Measurements from ENCODE around the gene MTO1. TPM values are rescaled to one million over a fixed set of nuclear protein-coding genes. Genes with fewer than 3 reads are reported as not detected.
A peak's percentile ranks its signal among the peaks of the same experiment; 100 is the strongest.

The MTO1 gene
- total RNA-seq (2014; rRNA removed; shearing (Covaris generic)) (44.0 and 63.8 TPM in 2 replicates), total RNA-seq (2022) (72.5 and 90.3 TPM in 2 replicates), Bru-seq, nascent RNA (percentile 87 among the genes with signal in this experiment), BruChase-seq, experiment 1, labeled RNA remaining after a 6-hour chase (percentile 73 among the genes with signal in this experiment), BruChase-seq, experiment 2, labeled RNA remaining after a 2-hour chase (percentile 81 among the genes with signal in this experiment)
- long read RNA-seq, full-length matches to known transcripts = 95 of 150 reads
- long read RNA-seq, partial matches to known transcripts = 9 of 150 reads
- long read RNA-seq, other reads (novel, unspliced or antisense) = 46 of 150 reads

GRCh38 chr6:73461537-73462350, at the start of gene MTO1:
Gene MTO1 (plus strand): TSS chr6:73461737. CDS start chr6:73461855, 118 bp downstream.
- Histone ChIP-seq H3K9me3 (ENCODE audit: low read length) (peaks cover 13% of the 10 kb centered on the region), H3K9me2 (ENCODE audit: insufficient read depth, low read length) (no peaks in the 10 kb centered on the region), H3K27ac (ENCODE audit: low read depth, low read length, poor library complexity, severe bottlenecking) (peak within 1 kb of the TSS; percentile 99), H3K4me2 (ENCODE audit: low read length) (peak within 1 kb of the TSS; percentile 91), H3K4me1 (ENCODE audit: insufficient read depth, low read length, poor library complexity, severe bottlenecking) (peaks cover 32% of the 10 kb centered on the region), H3K79me2 (ENCODE audit: insufficient read depth, low read depth, low read length) (peaks cover 47% of the 10 kb centered on the region), H3K36me3 (ENCODE audit: insufficient read depth, low read length) (peaks cover 37% of the 10 kb centered on the region), H2AFZ (ENCODE audit: low read length) (peak within 1 kb of the TSS; percentile 80), H4K20me1 (ENCODE audit: insufficient read depth, low read length) (no peaks in the 10 kb centered on the region), H3K4me3 (ENCODE audit: low read depth, low read length, poor library complexity, severe bottlenecking) (peak within 1 kb of the TSS; percentile 99)
- TF ChIP-seq, protein P1, sequence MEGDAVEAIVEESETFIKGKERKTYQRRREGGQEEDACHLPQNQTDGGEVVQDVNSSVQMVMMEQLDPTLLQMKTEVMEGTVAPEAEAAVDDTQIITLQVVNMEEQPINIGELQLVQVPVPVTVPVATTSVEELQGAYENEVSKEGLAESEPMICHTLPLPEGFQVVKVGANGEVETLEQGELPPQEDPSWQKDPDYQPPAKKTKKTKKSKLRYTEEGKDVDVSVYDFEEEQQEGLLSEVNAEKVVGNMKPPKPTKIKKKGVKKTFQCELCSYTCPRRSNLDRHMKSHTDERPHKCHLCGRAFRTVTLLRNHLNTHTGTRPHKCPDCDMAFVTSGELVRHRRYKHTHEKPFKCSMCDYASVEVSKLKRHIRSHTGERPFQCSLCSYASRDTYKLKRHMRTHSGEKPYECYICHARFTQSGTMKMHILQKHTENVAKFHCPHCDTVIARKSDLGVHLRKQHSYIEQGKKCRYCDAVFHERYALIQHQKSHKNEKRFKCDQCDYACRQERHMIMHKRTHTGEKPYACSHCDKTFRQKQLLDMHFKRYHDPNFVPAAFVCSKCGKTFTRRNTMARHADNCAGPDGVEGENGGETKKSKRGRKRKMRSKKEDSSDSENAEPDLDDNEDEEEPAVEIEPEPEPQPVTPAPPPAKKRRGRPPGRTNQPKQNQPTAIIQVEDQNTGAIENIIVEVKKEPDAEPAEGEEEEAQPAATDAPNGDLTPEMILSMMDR (conservative IDR thresholded peaks at IDR 0.05; ENCODE audit: low read length) = no peak
- no peak for TF ChIP-seq EZH2phosphoT487 (IDR thresholded peaks at IDR 0.05; ENCODE audit: borderline replicate concordance, low read depth, low read length)
- POLR2A ChIA-PET = interaction anchor here (0.6 to 4.6 kb wide), 25 partner anchors 10 to 840 kb away, joined by 3 to 62 read pairs (median 4); partner anchors contain the start of genes CGAS, EEF1A1 and KCNQ5
- BruUV-seq (replicated peaks) = TSS peak; percentile 84
- DNase-seq (ENCODE audit: low spot score) = peak; percentile 95
- intact Hi-C loops (cut with micrococcal nuclease; ENCODE audit: unreplicated experiment) = loop anchor here (1.0 to 5.0 kb wide), 3 partner anchors 10 to 839 kb away; partner anchors contain the start of gene KCNQ5
- CTCF ChIA-PET (ENCODE audit: unreplicated experiment) = interaction anchor here (1.0 kb wide), 1 partner anchor 10 kb away, joined by 6 read pairs; no protein-coding TSS in a partner anchor

DNA sequence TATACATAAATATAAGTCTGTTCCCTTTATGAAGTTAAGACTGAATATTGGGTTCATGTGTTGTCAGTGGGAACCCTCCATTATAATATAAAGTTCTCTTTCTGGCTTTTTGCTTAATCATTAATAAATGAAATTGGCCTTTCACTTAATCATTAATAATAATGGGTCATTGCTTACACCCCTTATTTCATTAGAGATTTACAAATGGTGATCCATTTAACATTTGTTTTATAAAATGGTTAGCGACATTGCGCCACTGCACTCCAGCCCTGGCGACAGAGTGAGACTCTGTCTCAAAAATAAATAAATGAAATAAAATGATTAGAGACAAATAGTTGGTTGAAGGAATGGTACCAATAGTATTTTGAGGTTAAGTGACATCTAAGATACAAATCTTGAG, 48.4 kb upstream of the MTO1 start:
- no peaks in the 10 kb centered on the region for H3K79me2 ChIP-seq (ENCODE audit: insufficient read depth, low read depth, low read length)
- no peaks in the 10 kb centered on the region for H3K36me3 ChIP-seq (ENCODE audit: insufficient read depth, low read length)
- no peaks in the 10 kb centered on the region for H4K20me1 ChIP-seq (ENCODE audit: insufficient read depth, low read length)
- no peaks in the 10 kb centered on the region for H3K4me1 ChIP-seq (ENCODE audit: insufficient read depth, low read length, poor library complexity, severe bottlenecking)
- TF ChIP-seq, protein P1 (conservative IDR thresholded peaks at IDR 0.05; ENCODE audit: low read length) = no peak
- no peak for TF ChIP-seq EZH2phosphoT487 (IDR thresholded peaks at IDR 0.05; ENCODE audit: borderline replicate concordance, low read depth, low read length)
- BruUV-seq (replicated peaks) = no TSS peak
- POLR2A ChIA-PET = no interaction called here
- no peak overlapping the region for H3K4me2 ChIP-seq (ENCODE audit: low read length)
- H3K9me2 ChIP-seq (ENCODE audit: insufficient read depth, low read length) = no peaks in the 10 kb centered on the region
- no peak overlapping the region for H3K4me3 ChIP-seq (ENCODE audit: low read depth, low read length, poor library complexity, severe bottlenecking)
- intact Hi-C loops (cut with micrococcal nuclease; ENCODE audit: unreplicated experiment) = no loop called here
- DNase-seq (ENCODE audit: low spot score) = no peak
- no peaks in the 10 kb centered on the region for H3K9me3 ChIP-seq (ENCODE audit: low read length)
- no peak overlapping the region for H2AFZ ChIP-seq (ENCODE audit: low read length)
- no peak overlapping the region for H3K27ac ChIP-seq (ENCODE audit: low read depth, low read length, poor library complexity, severe bottlenecking)
- CTCF ChIA-PET (ENCODE audit: unreplicated experiment) = interaction anchor here (0.6 kb wide), 1 partner anchor 18 kb away, joined by 3 read pairs; no protein-coding TSS in a partner anchor
